Measurements from ENCODE around the gene METTL6. TPM values are rescaled to one million over a fixed set of nuclear protein-coding genes. Genes with fewer than 3 reads are reported as not detected.

METTL6 gene
- total RNA-seq, 1 experiment from 2014 or later = 25.6 TPM

DNA sequence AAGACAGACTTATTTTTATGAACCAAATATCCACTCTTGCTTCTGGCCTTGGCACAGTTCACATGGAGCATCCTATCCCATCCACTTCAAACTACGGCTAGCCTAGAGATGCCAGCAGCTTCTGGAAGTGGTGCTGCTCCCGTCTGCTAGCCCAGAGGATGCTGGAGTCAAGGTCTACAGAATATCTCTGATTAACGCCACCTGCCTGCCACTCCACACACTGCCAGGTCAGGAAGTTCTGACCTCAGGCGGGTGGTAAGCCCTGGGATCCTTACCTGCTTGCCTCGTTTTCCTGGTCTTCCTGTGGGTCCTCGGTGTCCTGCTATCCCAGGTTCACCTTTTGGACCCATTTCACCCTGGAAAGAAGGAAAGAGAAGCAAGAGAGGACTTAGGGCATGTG is 42.9 kb upstream of the METTL6 start:
- no peak overlapping the region for H3K18ac ChIP-seq (ENCODE audit: insufficient read length, low read depth, low read length)
- no peak overlapping the region for H3K4ac ChIP-seq (ENCODE audit: low read depth, low read length)
- H3K27me3 ChIP-seq (ENCODE audit: insufficient read depth, low read length) = no peaks in the 10 kb centered on the region
- no peak overlapping the region for H4K8ac ChIP-seq (replicated peaks; ENCODE audit: insufficient read length, low read depth, low read length)
- WGBS (ENCODE audit: extremely low coverage, insufficient read length, low lambda C conversion rate) = no CpG with 5 or more reads among the region's 6 CpGs
- Mint-ChIP-seq H3K4me1 (peaks cover 7% of the 10 kb centered on the region in 2 experiments), H3K4me3 (no peak overlapping the region), H3K27ac (no peak overlapping the region; a peak in 1 of 7 replicates), H3K27me3 (ENCODE audit: low read depth) (no peaks in the 10 kb centered on the region; the same call in none of the 2 replicates), H3K36me3 (ENCODE audit: insufficient read depth in 1 of 3, low read depth in 3 of 3) (no peaks in the 10 kb centered on the region), H3K9me3 (no peaks in the 10 kb centered on the region)
- no peaks in the 10 kb centered on the region for H3K79me1 ChIP-seq (ENCODE audit: insufficient read depth, low read depth, low read length, poor library complexity, severe bottlenecking)
- no peak overlapping the region for H2AFZ ChIP-seq (ENCODE audit: low read length)
- H3K56ac ChIP-seq (ENCODE audit: insufficient read length, low read depth, low read length) = no peak overlapping the region
- no peak overlapping the region for H3K14ac ChIP-seq (ENCODE audit: insufficient read depth, low read length)
- H4K91ac ChIP-seq (ENCODE audit: insufficient read length, low read depth, low read length) = no peak overlapping the region
- no peaks in the 10 kb centered on the region for H3K23me2 ChIP-seq (ENCODE audit: insufficient read length, low read depth, low read length, poor library complexity, severe bottlenecking)
- peak; percentile 61 for DNase-seq
- H3K4me2 ChIP-seq (ENCODE audit: insufficient read depth, insufficient read length, low read length) = no peak overlapping the region
- no peak overlapping the region for H2BK12ac ChIP-seq (ENCODE audit: insufficient read length, low read depth, low read length)
- H2BK120ac ChIP-seq (ENCODE audit: low read depth, low read length, poor library complexity, severe bottlenecking) = no peak overlapping the region
- no peak overlapping the region for H3K9ac ChIP-seq (ENCODE audit: extremely low read depth, insufficient read length, low read length)
- TF ChIP-seq, protein P1, sequence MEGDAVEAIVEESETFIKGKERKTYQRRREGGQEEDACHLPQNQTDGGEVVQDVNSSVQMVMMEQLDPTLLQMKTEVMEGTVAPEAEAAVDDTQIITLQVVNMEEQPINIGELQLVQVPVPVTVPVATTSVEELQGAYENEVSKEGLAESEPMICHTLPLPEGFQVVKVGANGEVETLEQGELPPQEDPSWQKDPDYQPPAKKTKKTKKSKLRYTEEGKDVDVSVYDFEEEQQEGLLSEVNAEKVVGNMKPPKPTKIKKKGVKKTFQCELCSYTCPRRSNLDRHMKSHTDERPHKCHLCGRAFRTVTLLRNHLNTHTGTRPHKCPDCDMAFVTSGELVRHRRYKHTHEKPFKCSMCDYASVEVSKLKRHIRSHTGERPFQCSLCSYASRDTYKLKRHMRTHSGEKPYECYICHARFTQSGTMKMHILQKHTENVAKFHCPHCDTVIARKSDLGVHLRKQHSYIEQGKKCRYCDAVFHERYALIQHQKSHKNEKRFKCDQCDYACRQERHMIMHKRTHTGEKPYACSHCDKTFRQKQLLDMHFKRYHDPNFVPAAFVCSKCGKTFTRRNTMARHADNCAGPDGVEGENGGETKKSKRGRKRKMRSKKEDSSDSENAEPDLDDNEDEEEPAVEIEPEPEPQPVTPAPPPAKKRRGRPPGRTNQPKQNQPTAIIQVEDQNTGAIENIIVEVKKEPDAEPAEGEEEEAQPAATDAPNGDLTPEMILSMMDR (conservative IDR thresholded peaks at IDR 0.05) = peak; percentile 65
- no peaks in the 10 kb centered on the region for H3K4me1 ChIP-seq (ENCODE audit: insufficient read depth, low read length)
- no peak overlapping the region for H2AK5ac ChIP-seq (ENCODE audit: insufficient read length, low read length)
- H3T11ph ChIP-seq (ENCODE audit: low read length) = no peak overlapping the region
- H4K20me1 ChIP-seq (ENCODE audit: control insufficient read depth, insufficient read depth, insufficient read length) = no peaks in the 10 kb centered on the region
- no peak overlapping the region for H2BK20ac ChIP-seq (ENCODE audit: low read depth, low read length, poor library complexity, severe bottlenecking)
- no peak overlapping the region for H4K5ac ChIP-seq (ENCODE audit: insufficient read length, low read depth, low read length)
- H2BK15ac ChIP-seq (ENCODE audit: low read depth, low read length) = no peak overlapping the region
- no peak overlapping the region for H3K27ac ChIP-seq (ENCODE audit: insufficient read length, low read depth, low read length)
- H2BK5ac ChIP-seq (ENCODE audit: insufficient read length, low read length) = no peak overlapping the region
- H3K23ac ChIP-seq (ENCODE audit: insufficient read length, low read depth, low read length) = no peak overlapping the region
- H3K79me2 ChIP-seq (ENCODE audit: insufficient read depth, low read length) = no peaks in the 10 kb centered on the region
- no peaks in the 10 kb centered on the region for H3K9me3 ChIP-seq (ENCODE audit: control insufficient read depth, low read depth, low read length)
